Measurements from ENCODE around the gene ENDOD1. TPM values are rescaled to one million over a fixed set of nuclear protein-coding genes. Genes with fewer than 3 reads are reported as not detected.

ENDOD1 gene
- total and polyA plus RNA-seq, 2 experiments from 2014 or later = 0.76 to 4.0 TPM

GRCh38 chr11:95155385-95155784 is 65.7 kb downstream of the ENDOD1 start:
- ATAC-seq (no peak), DNase-seq (ENCODE audit: low spot score) (no peak)
- Histone ChIP-seq H3K36me3 (ENCODE audit: insufficient read depth) (no peaks in the 10 kb centered on the region), H3K27ac (ENCODE audit: low read depth) (no peak overlapping the region), H3K4me3 (no peak overlapping the region), H3K4me2 (no peak overlapping the region), H3K79me2 (replicated peaks; ENCODE audit: insufficient read depth) (no peaks in the 10 kb centered on the region), H2AFZ (0 out of 2 replicates have a peak overlapping the region, but pooled peaks have one; percentile 19), H3K4me1 (ENCODE audit: insufficient read depth) (no peaks in the 10 kb centered on the region), H3K27me3 (ENCODE audit: insufficient read depth) (peaks cover 6% of the 10 kb centered on the region), H3F3A (replicated peaks; ENCODE audit: low read depth) (no peaks in the 10 kb centered on the region), H4K20me1 (replicated peaks; ENCODE audit: insufficient read depth) (no peaks in the 10 kb centered on the region), H3K9me2 (ENCODE audit: insufficient read depth) (no peaks in the 10 kb centered on the region)
- Mint-ChIP-seq H3K4me1 (peaks cover 5% of the 10 kb centered on the region), H3K9me3 (peaks cover 13% of the 10 kb centered on the region), H3K36me3 (ENCODE audit: low read depth) (peaks cover 10% of the 10 kb centered on the region), H3K4me3 (no peak overlapping the region), H3K27ac (no peak overlapping the region), H3K27me3 (ENCODE audit: insufficient read depth, low read depth, poor library complexity) (peaks cover 23% of the 10 kb centered on the region)
- TF ChIP-seq ZNF114 (CRISPR knock-in tag; IDR thresholded peaks at IDR 0.05) = no peak
- TF ChIP-seq CTCF (conservative IDR thresholded peaks at IDR 0.05; ENCODE audit: low read depth in 2 of 2) = no peak
- TF ChIP-seq NANOG (IDR thresholded peaks at IDR 0.05; ENCODE audit: borderline replicate concordance) = no peak
- TF ChIP-seq JUNB (IDR thresholded peaks at IDR 0.05; ENCODE audit: unreplicated experiment) = no peak
- no peak for TF ChIP-seq STAT1 (IDR thresholded peaks at IDR 0.05; ENCODE audit: unreplicated experiment)
- no peak for TF ChIP-seq ZNF331 (CRISPR knock-in tag; IDR thresholded peaks at IDR 0.05; ENCODE audit: low read depth)
- no peak for TF ChIP-seq EZH2phosphoT487 (IDR thresholded peaks at IDR 0.05; ENCODE audit: unreplicated experiment)
- no peak for TF ChIP-seq REST (IDR thresholded peaks at IDR 0.05; ENCODE audit: unreplicated experiment)
- no peak for TF ChIP-seq EZH2 (IDR thresholded peaks at IDR 0.05; ENCODE audit: low read depth, unreplicated experiment)
- TF ChIP-seq CREB1 (CRISPR knock-in tag; IDR thresholded peaks at IDR 0.05; ENCODE audit: low read depth) = no peak
- TF ChIP-seq ETS1 (IDR thresholded peaks at IDR 0.05) = no peak
- TF ChIP-seq POLR2AphosphoS5 (IDR thresholded peaks at IDR 0.05; ENCODE audit: low read depth) = no peak
- TF ChIP-seq ZNF462 (CRISPR knock-in tag; IDR thresholded peaks at IDR 0.05) = no peak
